Neural progenitor cell (in vitro differentiated cells): ENCODE data around the gene ISCA1.

Experiments
- CTCF ChIP-seq: fragments of 200-600 bp; sonication (generic); IDR thresholded peaks from 2 replicates; pipeline ENCODE4 v1.5.1; 2017; ENCODE audit warnings: antibody characterized with exemption, mild to moderate bottlenecking
- EZH2 ChIP-seq: fragments of 200-600 bp; sonication (generic); IDR thresholded peaks from 2 replicates; pipeline ENCODE4 v1.6.1; 2017; ENCODE audit warnings: antibody characterized with exemption, mild to moderate bottlenecking, moderate library complexity

- TF ChIP-seq EZH2 (no peak), CTCF (no peak)
Measured at GRCh38 chr9:86248746-86249145, 33.6 kb downstream of the ISCA1 start.
